LoVo (cell line): Measurements from ENCODE around the gene HIGD2B.
"Not testable (repeated sequence)": the region's sequence is repeated elsewhere in the genome, so short reads cannot be mapped to it uniquely, and the experiment has no call there.

Experiments used
- DNase-seq: peaks from one replicate; pipeline ENCODE4 v3.0.0-alpha.2; 2016; ENCODE audit warnings: low spot score

The HIGD2B gene, protein sequence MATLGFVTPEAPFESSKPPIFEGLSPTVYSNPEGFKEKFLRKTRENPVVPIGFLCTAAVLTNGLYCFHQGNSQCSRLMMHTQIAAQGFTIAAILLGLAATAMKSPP

DNA sequence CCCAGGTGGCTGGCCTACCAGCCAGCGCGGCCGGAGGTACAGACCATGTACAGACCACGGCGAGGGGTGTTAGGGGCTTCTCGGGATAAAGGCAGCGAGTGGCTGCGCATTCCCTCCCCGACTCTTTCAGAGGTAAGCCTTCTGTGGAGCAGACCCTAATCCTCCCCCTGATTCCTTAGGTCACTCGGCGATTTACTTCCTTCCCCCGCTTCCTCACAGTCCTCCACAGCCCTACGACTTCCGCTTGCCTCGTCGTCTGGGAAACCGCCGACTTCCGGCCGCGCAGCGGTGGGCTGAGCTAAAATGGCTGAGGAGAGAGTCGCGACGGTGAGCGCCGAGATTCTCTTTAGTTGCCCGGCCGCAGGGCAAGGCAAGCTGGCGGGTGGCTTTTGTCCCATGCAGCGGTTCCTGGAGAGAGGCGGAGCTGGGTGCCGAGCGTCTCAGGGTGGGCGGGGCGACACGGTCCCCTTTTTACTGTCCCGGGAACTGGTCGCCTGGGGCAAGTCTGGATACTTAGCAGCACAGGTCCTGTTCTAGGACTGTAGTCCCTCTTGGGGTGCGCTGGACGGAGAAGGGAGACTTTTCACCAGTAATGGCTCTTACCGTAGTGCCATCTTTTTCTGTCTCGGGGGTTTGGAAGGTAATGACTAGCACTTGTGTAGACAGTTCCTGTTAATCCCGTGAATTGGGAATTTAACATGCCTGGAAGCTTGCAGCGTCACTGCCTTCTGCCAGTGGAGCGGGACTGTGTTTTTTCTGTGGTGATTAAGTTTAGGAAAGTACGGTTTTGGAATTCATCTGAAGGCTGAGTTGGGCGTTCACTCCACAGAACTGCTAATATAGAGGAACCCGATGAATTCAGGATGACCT, at the start of gene HIGD2B, which contains the start of gene BBS4:
TSS of gene HIGD2B (minus strand) at position 258 of the 870 bp plus-strand sequence. CDS start 9,808 bp downstream, outside the sequence.
TSS of gene BBS4 (plus strand) at position 283 of the 870 bp plus-strand sequence. CDS start at position 304, 21 bp downstream.
- peak; percentile 96 for DNase-seq

DNA sequence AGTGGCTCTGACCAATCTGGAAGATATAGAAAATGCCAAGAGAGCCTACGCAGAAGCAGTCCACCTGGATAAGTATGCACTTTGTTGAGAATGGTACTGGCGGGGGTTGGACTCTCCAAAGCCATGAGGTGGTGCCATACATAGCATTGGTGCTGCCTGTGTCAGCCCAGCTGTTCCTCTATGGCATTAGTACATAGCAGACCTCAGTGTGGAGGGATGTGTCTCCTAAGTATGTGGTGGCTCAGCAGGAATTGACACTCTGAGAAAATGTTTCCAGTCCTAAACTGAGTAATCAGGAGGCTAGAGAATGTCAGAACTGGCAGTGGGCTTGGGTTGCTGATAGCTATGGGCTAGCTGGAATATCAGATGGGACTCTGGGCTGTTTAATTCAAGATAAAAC, 49.1 kb upstream of the HIGD2B start:
- no peak for DNase-seq

DNA sequence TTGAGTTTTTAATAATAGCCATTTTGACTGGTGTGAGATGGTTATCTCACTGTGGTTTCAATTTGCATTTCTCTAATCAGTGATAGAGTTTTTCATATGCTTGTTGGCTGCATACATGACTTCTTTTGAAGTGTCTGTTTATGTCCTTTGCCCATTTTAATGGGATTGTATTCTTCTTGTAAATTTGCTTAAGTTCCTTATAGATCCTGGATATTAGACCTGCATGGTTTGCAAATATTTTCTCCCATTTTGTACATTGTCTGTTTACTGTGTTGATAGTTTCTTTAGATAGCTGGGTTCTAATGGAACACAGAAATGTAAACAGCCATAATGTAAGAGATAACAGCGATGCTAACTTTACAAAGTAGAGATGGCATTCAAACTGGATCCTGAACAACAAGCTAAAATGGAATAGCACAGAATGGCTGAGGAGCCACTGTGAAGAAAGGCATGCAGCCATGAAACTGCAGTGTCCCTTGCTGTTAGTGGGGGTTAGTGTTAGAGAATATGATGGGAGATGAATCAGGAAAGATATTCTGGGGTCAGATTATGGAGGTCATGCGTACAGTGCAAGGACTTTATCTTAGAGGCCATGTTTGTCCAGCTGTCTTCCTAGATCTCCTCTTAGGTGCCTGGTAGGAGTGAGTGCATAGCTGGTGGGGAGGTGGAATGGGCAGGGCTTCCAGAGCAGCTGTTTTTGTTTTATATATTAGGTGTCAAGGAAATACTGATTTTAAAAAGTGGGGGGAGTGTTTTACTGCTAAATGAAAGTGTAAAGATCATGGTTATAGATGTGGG, 48.2 kb upstream of the HIGD2B start:
- DNase-seq: no peak

DNA sequence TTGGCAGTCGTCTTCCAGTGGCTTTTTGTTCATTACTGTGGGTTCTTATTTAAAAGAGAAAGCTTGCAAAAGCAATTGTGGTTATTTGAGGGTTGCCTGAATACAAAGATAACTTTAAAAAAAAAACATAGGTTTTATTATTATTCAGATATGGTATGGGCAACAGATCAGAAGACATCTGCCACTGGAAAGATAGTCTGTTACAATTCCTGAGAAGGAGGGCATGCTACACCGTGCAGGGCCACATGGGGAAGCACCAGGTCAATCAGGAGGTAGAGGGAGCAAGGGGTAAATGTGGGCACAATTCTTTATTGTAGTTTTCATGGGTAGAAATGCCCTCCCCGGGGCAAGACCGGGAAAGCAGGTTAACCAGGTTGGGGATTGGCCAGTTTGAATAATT, 46.5 kb upstream of the HIGD2B start:
- DNase-seq: no peak

DNA sequence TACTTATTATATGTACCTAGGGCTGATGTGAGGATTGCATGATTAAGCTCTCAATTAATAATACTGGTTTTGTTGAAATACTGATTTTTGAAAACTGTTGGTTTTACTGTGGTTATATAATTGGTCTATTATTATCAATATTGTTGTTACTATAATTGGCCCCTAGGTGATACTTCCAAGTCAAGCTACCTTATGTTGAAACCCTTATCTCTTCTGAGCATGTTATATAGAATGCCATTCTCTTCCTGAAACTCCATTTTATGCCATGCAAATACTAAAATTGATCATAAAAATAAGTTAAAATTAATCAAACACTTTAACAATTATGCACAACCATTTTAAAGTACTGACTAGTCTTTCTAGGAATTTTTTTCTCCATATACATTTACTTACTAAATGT, 46.1 kb upstream of the HIGD2B start:
- DNase-seq: no peak

DNA sequence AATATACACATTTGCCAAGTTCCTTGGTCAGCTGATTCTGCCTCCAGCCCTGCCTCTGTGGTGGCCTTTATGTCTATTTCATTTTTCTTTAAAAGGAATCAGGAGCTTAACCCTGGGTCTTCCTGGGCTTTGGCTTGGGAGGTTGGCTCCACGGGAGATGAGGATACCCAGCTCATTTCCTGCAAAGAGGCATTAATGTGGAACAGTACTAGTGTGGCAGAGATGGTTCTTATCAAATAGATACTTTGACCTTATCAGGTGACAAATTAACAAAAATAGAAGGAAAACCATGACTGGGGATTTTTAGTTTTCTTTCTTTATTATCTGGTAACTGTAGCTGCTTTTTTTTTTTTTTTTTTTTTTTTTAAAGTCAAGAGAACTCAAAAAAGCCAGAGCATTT, 42.8 kb upstream of the HIGD2B start:
- DNase-seq: no peak

DNA sequence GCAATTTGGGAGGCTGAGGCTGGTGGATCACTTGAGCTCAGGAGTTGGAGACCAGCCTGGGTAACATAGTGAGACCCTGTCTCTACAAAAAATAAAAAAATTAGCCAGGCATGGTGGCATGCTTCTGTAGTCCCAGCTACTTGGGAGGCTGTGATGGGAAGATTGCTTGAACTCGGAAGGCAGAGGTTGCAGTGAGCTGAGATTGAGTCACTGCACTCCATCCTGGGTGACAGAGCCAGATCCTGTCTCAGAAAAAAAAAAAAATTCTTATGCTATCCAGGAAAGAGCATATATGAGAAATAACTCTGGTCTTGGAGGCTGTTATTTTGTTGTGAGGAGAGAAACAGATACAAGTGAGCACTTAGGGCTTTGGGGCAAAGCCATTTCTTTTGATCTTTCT, 42.3 kb upstream of the HIGD2B start:
- not testable (repeated sequence) for DNase-seq

DNA sequence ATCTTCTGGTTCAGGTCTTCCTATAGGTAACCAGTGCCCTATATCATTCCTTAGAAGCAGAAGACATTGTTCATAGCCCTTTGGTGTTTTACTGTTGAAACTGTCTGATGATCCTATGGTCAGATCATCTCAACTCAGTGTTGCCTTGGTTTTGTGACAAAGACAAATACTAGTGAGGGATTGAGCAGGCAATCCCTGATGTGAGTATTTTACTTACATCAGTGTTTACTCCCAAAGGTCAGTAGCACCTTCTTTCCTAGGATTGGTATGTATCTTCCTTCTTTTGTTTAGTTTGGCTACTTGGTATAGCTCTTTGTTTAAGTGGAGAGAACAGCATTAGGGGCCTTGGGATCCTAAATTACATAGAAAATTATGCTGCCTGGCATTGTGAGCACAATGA, 41.2 kb upstream of the HIGD2B start:
- DNase-seq: no peak

DNA sequence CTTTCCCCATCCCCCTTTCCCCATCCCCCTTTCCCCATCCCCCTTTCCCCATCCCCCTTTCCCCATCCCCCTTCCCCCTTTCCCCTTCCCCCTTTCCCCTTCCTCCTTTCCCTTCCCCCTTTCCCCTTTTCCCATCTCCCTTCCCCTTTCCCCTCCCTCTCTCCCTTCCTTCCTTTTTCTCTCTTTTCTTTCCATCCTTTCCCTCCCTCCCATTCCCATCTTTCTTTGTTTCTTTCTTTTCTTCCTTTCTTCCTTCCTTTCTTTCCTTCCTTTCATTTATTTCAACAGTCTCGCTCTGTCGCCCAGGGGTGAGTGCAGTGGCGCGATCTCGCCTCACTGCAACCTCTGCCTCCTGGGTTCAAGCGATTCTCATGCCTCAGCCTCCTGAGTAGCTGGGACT, 39.9 kb upstream of the HIGD2B start:
- not testable (repeated sequence) for DNase-seq

DNA sequence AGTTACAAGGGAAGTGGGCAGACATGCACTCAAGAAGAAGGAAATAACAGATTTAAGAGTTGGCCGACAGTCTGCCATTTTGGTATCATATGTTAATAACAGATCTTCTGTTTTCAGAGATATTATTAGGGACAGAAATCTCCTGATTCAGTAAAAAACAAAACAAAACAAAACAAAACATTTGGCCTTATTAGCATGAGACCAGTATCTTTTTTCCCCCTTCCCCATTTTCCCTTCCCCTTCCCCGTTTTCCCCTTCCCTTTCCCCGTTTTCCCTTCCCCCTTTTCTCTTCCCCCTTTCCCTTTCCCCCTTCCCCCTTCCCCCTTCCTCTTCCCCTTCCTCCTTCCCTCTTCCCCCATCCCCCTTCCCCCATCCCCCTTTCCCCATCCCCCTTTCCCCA, 39.5 kb upstream of the HIGD2B start:
- DNase-seq: no peak

DNA sequence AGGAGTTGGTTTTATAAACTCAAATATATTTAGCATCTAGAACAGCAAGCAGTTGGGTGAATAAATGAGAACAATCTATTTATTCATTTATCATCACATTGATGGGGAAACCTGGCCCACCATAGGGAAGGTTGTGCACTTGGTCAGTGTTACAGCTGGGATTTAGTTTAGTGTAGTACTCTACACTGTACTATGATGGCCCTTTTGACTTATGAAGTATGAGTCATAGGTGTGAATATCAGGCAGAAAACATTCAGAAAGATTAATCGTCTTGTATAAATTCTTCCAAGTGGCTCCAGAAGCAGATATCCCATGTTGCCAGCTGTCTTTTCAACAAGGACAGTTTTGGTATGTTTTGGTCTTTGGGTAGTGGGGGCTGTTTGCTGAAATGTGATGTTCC, 38.0 kb upstream of the HIGD2B start:
- no peak for DNase-seq

DNA sequence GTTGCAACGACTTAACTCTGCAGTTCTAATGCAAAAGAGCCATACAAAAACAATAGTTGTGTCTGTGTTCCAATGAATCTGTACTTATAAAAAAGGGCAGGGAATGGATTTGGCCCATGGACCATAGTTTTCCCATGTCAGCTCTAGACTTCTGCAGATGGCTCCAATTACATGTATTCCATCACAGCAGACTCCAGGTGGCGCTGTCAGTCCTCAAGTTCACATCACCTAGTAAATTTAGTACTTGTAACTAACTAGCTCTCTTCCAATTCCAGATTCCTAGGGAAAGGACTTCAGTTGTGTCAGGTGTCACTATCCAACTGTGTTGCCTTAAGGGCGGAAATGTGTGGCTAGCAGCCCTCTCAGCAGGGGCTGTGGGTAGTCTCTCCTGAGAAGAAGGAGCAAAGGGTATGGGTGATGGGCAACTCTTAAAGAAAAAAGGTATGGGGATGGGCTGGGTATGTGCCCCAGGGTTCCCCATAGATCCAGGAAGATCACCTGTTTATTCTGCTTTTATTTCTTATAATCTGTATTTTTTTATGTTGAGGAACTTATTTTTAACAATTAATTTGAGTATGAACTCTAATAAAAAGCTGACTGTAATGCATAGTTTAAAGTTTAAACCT, 36.2 kb upstream of the HIGD2B start:
- DNase-seq: peak; percentile 54

DNA sequence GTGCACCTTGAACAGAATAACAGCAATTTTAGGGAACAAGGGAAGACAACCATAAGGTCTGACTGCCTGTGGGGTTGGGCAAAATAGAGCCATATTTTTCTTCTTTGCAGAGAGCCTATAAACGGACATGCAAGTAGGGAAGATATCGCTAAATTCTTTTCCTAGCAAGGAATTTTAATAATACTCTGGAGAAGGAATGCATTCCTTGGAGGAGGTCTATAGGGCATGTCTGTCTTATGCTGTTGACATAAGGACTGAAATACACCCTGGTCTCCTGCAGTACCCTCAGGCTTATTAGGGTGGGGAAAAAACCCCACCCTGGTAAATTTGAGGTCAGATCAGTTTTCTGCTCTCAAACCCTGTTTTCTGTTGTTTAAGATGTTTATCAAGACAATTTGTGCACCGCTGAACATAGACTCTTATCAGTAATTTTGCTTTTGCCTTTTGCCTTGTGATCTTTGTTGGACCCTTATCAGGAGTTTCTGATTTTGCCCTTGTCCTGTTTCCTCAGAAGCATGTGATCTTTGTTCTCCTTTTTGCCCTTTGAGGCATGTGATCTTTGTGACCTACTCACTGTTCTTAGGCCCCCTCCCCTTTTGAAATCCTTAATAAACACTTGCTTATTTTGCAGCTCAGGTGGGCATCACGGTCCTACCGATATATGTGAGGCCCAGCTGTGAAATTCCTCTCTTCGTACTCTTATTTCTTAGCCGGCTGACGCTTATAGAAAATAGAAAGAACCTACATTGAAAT, 22.7 kb upstream of the HIGD2B start:
- not testable (repeated sequence) for DNase-seq

DNA sequence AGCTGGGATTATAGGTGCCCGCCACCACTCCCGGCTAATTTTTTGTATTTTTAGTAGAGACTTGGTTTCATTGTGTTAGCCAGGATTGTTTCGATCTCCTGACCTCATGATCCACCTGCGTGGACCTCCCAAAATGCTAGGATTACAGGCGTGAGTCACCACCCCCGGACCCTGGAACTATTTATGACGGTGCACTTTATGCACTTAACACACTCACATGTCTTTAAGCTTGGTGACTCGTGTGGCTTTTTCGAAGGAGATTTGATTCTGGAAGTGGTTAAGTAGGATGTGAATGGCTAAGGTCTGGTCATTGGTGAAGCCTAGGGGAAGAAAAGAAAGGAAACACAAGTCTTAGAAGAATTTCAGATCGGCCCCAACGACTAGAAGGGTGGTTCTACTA, 20.3 kb upstream of the HIGD2B start:
- DNase-seq: no peak

DNA sequence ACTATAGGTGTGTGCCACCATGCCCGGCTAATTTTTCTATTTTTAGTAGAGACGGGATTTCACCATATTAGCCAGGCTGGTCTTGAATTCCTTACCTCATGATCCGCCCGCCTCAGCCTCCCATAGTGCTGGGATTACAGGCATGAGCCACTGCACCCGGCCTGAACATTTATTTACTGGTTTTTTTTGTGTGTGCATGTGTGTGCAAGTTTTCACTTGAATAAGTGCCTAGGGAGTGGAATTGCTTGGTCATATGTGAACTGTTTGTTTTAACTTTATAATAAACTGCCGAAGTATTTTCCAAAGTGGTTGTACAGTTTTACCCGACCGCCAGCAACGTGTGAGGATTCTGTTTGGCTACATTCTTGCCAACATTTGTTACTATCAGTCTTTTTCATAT, 14.1 kb upstream of the HIGD2B start:
- DNase-seq: no peak

DNA sequence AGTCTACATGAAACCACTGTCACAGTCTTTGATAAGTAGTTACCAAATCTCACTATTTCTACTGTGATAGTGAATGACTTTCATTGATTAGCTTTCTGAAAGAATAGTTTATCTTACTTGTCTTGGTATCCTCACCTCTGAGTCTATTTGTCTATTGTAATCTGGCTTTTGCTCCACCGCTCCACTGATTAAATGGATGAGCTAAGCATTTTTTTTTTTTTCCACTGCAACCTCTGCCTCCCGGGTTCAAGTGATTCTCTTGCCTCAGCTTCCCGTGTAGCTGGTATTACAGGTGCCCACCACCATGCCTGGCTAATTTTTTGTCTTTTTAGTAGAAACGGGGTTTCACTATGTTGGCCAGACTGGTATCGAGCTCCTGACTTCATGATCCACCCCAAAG, 13.0 kb upstream of the HIGD2B start:
- no peak for DNase-seq

DNA sequence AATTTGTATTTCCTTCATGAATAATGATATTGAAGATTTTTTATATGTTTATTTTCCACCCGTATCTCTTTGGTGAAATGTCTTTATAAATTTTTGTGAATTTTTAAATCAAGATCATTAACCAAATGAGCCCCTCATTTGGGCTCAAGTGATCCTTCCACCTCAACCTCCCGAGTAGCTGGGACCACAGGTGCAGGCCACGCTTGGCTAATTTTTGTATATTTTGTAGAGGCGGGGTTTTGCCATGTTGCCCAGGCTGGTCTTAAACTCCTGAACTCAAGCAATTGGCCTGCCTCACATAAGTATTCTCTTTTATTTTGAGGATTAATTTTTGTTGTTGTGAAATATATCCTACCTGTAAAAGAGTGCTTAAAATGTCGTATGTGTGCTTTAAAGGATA, 5.0 kb upstream of the HIGD2B start:
- no peak for DNase-seq

DNA sequence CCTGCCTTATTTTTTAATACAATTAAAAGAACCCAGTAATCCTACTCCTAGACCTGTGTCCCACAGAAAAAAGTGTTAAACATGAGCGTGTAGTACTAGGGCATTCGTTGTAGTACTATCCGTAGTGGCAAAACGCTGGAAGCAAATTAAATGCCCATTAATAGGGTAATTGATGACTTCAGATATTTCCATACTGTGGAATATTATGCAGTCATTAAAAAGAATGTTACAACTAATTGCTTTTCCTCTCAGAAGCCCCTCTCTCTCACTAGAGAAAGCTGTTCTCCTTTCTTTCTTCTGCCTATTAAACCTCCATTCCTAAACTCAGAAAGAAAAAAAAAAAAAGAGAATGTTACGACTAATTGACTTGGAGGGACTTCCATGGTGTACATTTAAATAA, 2.7 kb upstream of the HIGD2B start:
- DNase-seq: no peak

DNA sequence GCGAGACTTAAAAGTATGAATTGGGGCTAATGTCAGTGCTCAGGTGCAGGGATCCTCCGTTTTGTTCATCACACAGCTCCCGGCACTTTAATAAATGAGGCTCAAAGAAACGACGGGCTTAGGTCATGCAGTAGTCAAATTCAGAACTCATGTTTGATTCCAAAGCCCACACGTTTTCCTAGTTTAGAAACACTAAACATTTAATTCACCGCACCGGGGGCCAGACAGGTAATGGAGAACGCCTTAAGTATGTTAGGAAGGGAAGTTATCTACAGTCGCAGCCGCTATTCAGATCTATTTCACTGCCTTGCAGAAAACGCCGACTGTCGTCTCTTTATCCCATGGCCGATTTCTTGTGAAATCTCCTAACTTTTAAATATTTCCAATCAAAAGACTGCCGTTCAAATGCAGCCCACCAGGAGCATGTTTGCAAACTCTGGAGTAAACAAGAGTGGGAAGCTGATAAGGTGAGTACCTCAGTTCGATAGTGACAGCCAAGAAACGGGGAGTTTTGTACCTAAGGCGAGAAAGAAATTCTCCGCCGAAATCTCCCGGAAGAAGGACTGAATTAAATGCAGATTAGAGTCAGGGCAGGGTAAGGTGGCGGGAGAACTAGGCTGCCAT, 569 bp downstream of the HIGD2B start:
- DNase-seq: no peak

DNA sequence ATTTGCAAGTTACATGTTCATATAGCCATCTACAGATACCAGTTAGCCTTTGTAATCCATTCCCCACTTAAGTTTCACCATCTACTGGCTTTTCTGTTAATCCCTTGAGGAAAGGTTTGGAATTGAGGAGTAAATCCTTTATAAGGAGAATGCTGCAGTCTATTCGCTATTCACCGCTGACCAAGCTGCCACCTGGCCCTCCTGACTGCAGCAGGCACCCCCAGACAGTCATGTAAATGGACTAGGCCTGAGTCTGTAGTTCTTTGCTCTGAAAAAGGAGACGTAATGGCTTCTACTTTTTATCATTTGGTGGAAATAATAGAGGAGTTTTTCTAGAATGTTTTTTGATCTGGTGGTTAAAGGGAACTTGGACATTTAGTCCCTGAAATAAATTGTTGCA, 3.2 kb downstream of the HIGD2B start:
- no peak for DNase-seq

DNA sequence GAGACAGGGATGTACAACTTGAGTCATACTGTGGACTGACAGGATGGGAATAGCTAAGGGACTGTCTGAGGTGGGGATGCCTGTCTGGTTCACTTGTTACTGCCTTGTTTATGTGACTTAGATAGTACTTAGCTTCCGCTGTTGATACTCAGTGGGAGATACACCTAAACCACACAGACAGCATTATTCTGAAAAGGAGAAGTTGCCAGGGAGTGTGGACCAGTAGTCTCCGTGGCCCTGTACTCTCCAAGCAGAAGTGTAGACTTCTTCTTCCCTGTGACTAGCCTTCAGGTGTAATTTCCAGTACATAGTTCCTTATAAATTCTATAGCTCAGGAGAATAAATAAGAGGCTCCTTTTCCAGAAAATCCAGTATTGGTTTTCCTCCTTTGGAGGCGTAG, 5.1 kb downstream of the HIGD2B start:
- DNase-seq: no peak
